Type B pancreatic cell (in vitro differentiated cells): ENCODE results near the gene ITGA2B. TPM values are rescaled to one million over a fixed set of nuclear protein-coding genes. Genes with fewer than 3 reads are reported as not detected.

Experiments used
- DNase-seq: peaks from one replicate; pipeline ENCODE4 v3.0.0; 2021; ENCODE audit warnings: mixed read lengths; ENCODE audit not compliant: unreplicated experiment; ENCODE audit errors: extremely low spot score
- H3K27ac Mint-ChIP-seq: 2 replicates; pipeline ENCODE4 v1.8.0; 2021; ENCODE audit warnings: mild to moderate bottlenecking, mixed read lengths
- H3K27me3 Mint-ChIP-seq: 2 replicates; pipeline ENCODE4 v1.8.0; 2021; ENCODE audit warnings: mixed read lengths
- H3K36me3 Mint-ChIP-seq: 2 replicates; pipeline ENCODE4 v1.8.0; 2021; ENCODE audit warnings: mixed read lengths
- H3K4me1 Mint-ChIP-seq: one replicate; pipeline ENCODE4 v1.8.0; 2021; ENCODE audit warnings: mixed read lengths; ENCODE audit not compliant: unreplicated experiment
- H3K4me3 Mint-ChIP-seq: 2 replicates; pipeline ENCODE4 v1.8.0; 2021; ENCODE audit warnings: mild to moderate bottlenecking, mixed read lengths
- H3K9me3 Mint-ChIP-seq: 2 replicates; pipeline ENCODE4 v1.8.0; 2021; ENCODE audit warnings: mixed read lengths
- total RNA-seq: library from RNA; stranded (reverse); gene quantifications from 2 replicates; pipeline ENCODE4 v1.2.1, GENCODE V29; 2021; ENCODE audit warnings: low replicate concordance
- TF ChIP-seq, protein P1 (sequence below): fragments of 200-600 bp; sonication (generic); conservative IDR thresholded peaks from 2 replicates; pipeline ENCODE4 v1.5.0; 2021; ENCODE audit warnings: antibody characterized with exemption, mild to moderate bottlenecking

Gene ITGA2B
- total RNA-seq, 1 donor from 2014 or later: 8.8 TPM

DNA sequence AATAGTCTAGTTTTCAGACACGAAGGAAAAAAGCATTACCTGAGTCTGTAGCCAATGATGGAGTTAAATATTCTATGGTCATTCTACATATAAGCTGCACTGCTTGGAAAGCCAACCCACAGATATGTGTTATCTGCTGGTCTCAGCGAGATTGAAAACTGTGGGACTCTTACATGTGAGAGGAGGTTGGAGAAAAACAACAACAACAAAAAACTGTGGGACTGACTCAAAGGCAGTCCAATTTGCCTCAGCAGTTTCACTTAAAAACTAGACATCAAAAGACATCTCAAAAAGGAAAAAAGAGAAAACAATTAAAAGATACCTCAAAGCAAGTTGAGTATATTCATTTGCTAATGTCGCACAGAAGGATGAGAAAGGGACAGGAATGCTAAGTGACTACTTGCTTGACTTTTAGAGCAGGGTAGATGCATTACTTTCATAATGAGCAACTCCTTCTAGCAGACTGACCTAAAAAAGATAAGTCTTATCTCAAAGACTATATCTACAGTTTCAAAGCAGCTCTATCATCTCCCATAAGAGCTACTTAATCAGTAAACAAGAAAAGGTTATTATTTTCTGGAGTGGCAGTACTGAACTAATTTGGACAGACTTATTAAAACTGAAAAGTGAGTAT, 35.5 kb upstream of the ITGA2B start:
- H3K4me1 Mint-ChIP-seq: no peaks in the 10 kb centered on the region
- no peak for DNase-seq
- TF ChIP-seq, protein P1, sequence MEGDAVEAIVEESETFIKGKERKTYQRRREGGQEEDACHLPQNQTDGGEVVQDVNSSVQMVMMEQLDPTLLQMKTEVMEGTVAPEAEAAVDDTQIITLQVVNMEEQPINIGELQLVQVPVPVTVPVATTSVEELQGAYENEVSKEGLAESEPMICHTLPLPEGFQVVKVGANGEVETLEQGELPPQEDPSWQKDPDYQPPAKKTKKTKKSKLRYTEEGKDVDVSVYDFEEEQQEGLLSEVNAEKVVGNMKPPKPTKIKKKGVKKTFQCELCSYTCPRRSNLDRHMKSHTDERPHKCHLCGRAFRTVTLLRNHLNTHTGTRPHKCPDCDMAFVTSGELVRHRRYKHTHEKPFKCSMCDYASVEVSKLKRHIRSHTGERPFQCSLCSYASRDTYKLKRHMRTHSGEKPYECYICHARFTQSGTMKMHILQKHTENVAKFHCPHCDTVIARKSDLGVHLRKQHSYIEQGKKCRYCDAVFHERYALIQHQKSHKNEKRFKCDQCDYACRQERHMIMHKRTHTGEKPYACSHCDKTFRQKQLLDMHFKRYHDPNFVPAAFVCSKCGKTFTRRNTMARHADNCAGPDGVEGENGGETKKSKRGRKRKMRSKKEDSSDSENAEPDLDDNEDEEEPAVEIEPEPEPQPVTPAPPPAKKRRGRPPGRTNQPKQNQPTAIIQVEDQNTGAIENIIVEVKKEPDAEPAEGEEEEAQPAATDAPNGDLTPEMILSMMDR: no peak
- H3K27ac Mint-ChIP-seq: no peak overlapping the region
- H3K4me3 Mint-ChIP-seq: no peak overlapping the region
- peaks cover 26% of the 10 kb centered on the region for H3K36me3 Mint-ChIP-seq
- H3K27me3 Mint-ChIP-seq: no peaks in the 10 kb centered on the region
- no peaks in the 10 kb centered on the region for H3K9me3 Mint-ChIP-seq

DNA sequence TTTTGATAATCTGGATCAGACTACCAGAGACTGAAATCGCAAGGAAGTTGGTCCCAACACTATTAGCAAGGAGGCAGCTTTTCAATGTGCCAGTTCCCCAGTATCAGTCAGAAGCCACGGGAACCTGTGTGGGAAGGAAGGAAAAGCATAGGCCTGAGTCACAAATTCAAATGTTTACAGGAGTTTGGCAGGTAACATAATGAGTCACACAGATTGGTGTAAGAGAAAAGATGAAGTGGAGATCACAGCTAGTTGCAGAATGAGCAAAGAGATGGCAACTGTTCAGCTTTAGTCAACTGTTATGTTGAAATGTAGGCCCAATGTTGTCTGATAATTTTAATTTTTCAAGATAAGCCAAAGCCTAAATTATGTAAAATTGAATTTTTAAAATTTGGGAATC, 28.1 kb upstream of the ITGA2B start:
- no peak for DNase-seq
- H3K9me3 Mint-ChIP-seq: no peaks in the 10 kb centered on the region
- peaks cover 25% of the 10 kb centered on the region for H3K36me3 Mint-ChIP-seq
- H3K27me3 Mint-ChIP-seq: no peaks in the 10 kb centered on the region
- no peak overlapping the region for H3K27ac Mint-ChIP-seq
- H3K4me1 Mint-ChIP-seq: no peaks in the 10 kb centered on the region
- no peak overlapping the region for H3K4me3 Mint-ChIP-seq
- TF ChIP-seq, protein P1: no peak

DNA sequence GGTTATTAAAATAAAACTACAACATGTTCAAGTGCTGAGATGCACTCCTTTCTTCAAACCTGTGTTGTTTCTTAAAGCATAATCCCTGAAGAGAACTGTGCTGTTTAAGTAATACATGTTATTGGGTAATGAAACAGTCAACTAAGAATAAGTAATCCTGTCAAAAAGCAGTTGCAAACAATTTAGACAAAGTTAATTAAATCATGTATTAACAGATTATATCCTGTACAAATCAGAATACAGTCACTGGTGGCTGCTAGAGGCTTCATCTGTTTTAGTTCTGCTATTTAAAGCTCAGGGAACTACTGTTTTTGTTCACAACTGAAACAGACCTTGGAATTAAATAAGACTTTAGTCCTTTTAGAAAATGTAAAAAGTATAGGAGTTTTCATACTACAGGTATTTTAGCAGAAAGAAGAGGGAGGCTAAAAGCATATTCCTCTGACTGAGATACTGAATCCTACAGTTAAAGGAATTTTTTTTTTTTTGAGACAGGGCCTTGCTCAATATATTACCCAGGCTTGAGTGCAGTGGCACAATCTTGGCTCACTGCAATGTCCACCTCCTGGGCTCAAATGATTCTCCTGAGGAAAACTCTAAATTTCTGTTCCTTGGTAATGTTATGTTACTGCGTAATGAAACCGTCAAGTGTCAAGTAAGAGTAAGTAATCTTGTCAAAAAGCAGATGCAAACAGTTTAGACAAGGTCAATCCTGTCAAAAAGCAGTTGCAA, 27.3 kb upstream of the ITGA2B start:
- TF ChIP-seq, protein P1: no peak
- Mint-ChIP-seq H3K4me1 (no peaks in the 10 kb centered on the region), H3K27ac (no peak overlapping the region), H3K4me3 (no peak overlapping the region), H3K36me3 (peaks cover 25% of the 10 kb centered on the region), H3K27me3 (no peaks in the 10 kb centered on the region), H3K9me3 (no peaks in the 10 kb centered on the region)
- no peak for DNase-seq

DNA sequence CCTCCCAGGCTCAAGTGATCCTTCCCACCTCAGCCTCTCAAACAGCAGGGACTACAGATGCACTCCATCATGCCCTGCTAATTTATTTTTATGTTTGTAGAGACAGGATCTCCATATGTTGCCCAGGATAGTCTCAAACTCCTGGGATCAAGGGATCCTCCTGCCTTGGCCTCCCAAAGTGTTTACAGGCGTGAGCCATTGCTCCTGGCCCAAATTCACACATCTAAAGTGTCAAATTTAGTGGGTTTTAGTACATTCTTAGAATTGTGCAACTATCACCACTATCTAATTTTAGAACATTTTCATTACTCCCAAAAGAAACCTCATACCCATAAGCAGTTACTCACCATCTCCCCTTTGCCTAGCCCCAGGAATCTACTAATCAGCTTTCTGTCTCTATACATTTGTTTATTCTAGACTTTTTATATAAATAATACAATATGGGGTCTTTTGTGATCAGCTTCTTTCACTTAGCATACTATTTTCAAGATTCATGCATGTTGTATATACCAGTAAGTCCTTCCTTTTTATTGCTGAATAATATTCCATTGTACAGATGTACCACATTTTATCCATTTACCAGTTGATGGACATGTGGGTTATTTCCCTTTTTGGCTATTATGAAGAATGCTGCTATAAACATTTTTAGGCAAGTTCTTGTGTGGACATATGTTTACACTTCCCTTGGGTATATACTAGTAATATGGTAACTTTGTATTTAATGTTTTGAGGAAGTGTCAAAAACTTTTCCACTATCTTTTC, 25.1 kb upstream of the ITGA2B start:
- H3K4me3 Mint-ChIP-seq: no peak overlapping the region
- H3K27me3 Mint-ChIP-seq: no peaks in the 10 kb centered on the region
- TF ChIP-seq, protein P1: no peak
- no peak overlapping the region for H3K27ac Mint-ChIP-seq
- no peaks in the 10 kb centered on the region for H3K9me3 Mint-ChIP-seq
- H3K4me1 Mint-ChIP-seq: no peaks in the 10 kb centered on the region
- H3K36me3 Mint-ChIP-seq: peaks cover 21% of the 10 kb centered on the region
- no peak for DNase-seq

DNA sequence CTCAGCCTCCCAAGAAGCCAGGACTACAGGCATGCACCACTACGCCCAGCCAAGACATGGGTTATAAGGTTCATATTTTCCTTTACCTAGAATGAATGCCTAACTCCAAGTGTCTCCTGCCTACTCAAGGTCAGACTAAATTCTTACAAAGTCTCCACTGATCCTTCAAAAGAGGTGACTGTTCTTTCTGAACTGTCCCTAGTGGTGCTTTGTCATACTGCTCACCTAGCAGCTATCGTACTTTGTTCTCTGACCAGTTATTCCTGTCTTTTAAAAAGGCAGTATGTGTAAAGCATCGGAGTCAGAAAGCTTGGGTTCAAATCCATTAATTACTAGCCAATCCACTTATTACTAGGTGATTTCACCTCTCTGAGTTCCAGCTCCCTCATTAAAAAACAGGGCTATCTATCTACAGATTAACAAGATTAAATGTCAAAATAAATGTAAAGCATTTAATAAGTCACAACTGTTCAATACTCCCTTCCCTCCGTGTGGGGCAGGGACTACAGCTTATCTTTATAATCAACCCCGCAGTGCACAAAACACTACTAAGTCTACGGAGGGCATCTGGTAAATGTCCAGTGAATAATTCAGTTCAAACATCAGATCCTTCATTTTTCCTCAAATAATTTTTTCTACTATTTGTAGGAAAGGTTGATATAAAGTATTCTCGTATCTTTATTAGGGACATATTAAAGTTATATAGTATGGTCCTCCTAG, 20.0 kb upstream of the ITGA2B start:
- H3K27ac Mint-ChIP-seq: peak overlapping the region; percentile 53
- no peak overlapping the region for H3K4me3 Mint-ChIP-seq
- no peaks in the 10 kb centered on the region for H3K4me1 Mint-ChIP-seq

More for the DNA sequence above, 20.0 kb upstream of the ITGA2B start:
- TF ChIP-seq, protein P1: peak; percentile 49
- DNase-seq: no peak
- Mint-ChIP-seq H3K9me3 (no peaks in the 10 kb centered on the region), H3K27me3 (no peaks in the 10 kb centered on the region), H3K36me3 (peaks cover 17% of the 10 kb centered on the region)
